Erythroblast (primary cell): ENCODE data around the gene LAMTOR5.

Experiments used
- GATA1 ChIP-seq: IDR thresholded peaks from 2 replicates; pipeline ENCODE4 v1.6.1; 2011; ENCODE audit warnings: low read depth, mild to moderate bottlenecking, control low read depth, low read length, moderate library complexity
- POLR2A ChIP-seq: IDR thresholded peaks from 2 replicates; pipeline ENCODE4 v1.6.1; 2011; ENCODE audit warnings: mild to moderate bottlenecking, low read length

GRCh38 chr1:110360431-110360830 lies 47.1 kb downstream of the LAMTOR5 start:
- TF ChIP-seq POLR2A (no peak), GATA1 (no peak)
